Measurements from ENCODE around the gene VTCN1.
"Not testable (repeated sequence)": the region's sequence is repeated elsewhere in the genome, so short reads cannot be mapped to it uniquely, and the experiment has no call there.

DNA sequence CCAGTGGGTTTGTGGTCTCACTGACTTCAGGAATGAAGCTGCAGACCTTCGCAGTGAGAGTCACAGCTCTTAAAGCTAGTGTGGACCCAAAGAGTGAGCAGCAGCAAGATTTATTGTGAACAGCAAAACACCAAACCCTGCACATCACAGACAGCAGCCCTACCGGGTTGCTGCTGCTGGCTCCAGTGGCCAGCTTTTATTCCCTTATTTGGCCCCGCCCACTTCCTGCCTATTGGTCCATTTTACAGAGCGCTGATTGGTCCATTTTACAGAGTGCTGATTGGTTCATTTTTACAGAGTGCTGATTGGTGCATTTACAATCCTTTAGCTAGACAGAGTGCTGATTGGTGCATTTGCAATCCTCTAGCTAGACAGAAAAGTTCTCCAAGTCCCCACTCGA lies 59.4 kb downstream of the VTCN1 start:
- TF ChIP-seq, protein P1, sequence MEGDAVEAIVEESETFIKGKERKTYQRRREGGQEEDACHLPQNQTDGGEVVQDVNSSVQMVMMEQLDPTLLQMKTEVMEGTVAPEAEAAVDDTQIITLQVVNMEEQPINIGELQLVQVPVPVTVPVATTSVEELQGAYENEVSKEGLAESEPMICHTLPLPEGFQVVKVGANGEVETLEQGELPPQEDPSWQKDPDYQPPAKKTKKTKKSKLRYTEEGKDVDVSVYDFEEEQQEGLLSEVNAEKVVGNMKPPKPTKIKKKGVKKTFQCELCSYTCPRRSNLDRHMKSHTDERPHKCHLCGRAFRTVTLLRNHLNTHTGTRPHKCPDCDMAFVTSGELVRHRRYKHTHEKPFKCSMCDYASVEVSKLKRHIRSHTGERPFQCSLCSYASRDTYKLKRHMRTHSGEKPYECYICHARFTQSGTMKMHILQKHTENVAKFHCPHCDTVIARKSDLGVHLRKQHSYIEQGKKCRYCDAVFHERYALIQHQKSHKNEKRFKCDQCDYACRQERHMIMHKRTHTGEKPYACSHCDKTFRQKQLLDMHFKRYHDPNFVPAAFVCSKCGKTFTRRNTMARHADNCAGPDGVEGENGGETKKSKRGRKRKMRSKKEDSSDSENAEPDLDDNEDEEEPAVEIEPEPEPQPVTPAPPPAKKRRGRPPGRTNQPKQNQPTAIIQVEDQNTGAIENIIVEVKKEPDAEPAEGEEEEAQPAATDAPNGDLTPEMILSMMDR (IDR thresholded peaks at IDR 0.05): not testable (repeated sequence)
- TF ChIP-seq POLR2A (IDR thresholded peaks at IDR 0.05): not testable (repeated sequence)

Measured in prostate gland (tissue), 2 donors.